ENCODE data around the gene ERGIC1. TPM values are rescaled to one million over a fixed set of nuclear protein-coding genes. Genes with fewer than 3 reads are reported as not detected.

ERGIC1 gene
- total RNA-seq, 4 donors from 2014 or later, result 60.9 to 123 (median 99.3) TPM

DNA sequence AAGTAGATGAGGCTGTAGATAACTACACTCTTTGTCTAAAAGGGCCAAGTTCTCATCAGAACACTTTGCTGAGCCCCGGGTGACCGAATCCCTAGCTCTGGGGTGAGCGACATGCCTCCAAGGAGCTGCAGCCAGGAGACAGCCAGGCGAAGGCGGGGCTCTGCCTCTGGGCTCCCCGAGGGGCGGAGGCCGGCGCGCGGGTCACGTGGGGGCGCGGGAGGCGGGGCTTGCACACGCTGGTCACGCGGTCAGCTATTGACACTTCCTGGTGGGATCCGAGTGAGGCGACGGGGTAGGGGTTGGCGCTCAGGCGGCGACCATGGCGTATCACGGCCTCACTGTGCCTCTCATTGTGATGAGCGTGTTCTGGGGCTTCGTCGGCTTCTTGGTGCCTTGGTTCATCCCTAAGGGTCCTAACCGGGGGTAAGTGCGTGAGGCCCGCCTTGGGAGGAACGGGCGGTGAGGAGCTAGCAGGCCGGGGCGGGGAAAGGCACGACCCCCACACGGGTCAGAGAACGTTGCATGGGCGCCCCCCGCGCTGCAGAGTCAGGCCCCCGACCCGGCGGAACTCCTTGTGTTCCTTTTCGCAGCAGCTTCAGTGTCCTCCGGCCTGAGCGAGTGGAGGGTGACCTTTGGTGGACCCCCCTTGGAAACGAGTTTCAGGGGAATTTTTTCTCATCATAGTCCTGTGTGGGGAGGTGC lies 149.6 kb downstream of the ERGIC1 start, which contains the start of gene ATP6V0E1:
Gene ATP6V0E1, plus strand, starts transcription at position 230 of the 702 bp plus-strand sequence. Its CDS starts 90 bp downstream, at position 320.
- Histone ChIP-seq H3K4me3 (peak within 1 kb of the TSS; percentile 54 to 99 (median 72)), H3K27me3 (no peaks in the 10 kb centered on the region), H3K4me1 (peaks cover 0 to 37% (median 17%) of the 10 kb centered on the region in 4 donors), H3K36me3 (peaks cover 0 to 24% (median 0%) of the 10 kb centered on the region in 3 donors), H3K27ac (peak within 1 kb of the TSS; percentile 89 to 100 (median 95)), H3K9me3 (no peaks in the 10 kb centered on the region)
- DNase-seq (ENCODE audit: low spot score in 2 of 2), result peak; percentile 93 to 94
- 0 to 1% methylated on average over 16 to 40 of the region's 49 CpGs for WGBS, 2 donors
- TF ChIP-seq, protein P1, sequence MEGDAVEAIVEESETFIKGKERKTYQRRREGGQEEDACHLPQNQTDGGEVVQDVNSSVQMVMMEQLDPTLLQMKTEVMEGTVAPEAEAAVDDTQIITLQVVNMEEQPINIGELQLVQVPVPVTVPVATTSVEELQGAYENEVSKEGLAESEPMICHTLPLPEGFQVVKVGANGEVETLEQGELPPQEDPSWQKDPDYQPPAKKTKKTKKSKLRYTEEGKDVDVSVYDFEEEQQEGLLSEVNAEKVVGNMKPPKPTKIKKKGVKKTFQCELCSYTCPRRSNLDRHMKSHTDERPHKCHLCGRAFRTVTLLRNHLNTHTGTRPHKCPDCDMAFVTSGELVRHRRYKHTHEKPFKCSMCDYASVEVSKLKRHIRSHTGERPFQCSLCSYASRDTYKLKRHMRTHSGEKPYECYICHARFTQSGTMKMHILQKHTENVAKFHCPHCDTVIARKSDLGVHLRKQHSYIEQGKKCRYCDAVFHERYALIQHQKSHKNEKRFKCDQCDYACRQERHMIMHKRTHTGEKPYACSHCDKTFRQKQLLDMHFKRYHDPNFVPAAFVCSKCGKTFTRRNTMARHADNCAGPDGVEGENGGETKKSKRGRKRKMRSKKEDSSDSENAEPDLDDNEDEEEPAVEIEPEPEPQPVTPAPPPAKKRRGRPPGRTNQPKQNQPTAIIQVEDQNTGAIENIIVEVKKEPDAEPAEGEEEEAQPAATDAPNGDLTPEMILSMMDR (IDR thresholded peaks at IDR 0.05), result no peak
- TF ChIP-seq POLR2A (IDR thresholded peaks at IDR 0.05), result peak; percentile 93
- TF ChIP-seq EP300 (IDR thresholded peaks at IDR 0.05), result peak; percentile 84 to 97

DNA sequence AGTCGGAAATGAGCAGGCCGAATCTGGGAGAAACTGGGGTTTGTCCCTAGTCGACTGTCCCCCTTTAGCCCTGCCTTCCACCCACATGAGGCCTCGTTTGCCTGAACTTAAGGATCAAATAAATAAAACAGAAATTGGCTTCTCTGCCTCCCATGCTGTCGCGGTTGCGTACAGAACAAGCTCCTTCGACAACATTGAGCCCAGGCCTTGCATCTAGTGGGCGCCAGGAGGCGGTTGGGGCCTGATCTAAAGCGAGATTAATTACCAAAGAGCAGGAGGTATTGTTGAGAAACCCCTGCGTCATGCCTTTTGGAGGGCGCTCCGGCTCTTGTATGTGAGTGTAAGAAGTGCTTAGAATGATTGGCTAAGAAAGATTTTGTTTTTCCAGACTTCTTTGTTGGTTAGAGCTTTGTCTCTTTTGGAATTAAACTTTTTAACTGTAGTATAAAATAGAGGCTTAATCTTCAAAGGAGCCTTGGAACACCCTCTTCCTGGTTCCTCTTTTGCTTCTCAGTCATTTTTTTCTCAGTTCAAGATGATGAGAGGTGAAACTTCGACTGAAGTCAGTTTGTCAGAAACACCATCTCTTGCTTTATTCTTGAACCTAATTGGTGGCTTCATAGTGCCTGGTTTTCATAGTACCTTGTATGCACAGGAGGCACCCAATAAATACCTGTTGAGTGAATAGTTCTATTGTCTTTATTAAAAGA lies 150.3 kb downstream of the ERGIC1 start:
- peak overlapping the region; percentile 89 to 100 (median 95) for H3K27ac ChIP-seq
- H3K27me3 ChIP-seq, result no peaks in the 10 kb centered on the region
- no peaks in the 10 kb centered on the region for H3K9me3 ChIP-seq
- peaks cover 0 to 41% (median 17%) of the 10 kb centered on the region in 4 donors for H3K4me1 ChIP-seq
- peak overlapping the region; percentile 54 to 99 (median 72) for H3K4me3 ChIP-seq
- peaks cover 0 to 24% (median 0%) of the 10 kb centered on the region in 3 donors for H3K36me3 ChIP-seq
- 2% methylated on average over 15 of the region's 15 CpGs for WGBS, 2 donors
- TF ChIP-seq POLR2A (IDR thresholded peaks at IDR 0.05) (peak in 1 of 2 donors; percentile 36), EP300 (IDR thresholded peaks at IDR 0.05) (peak; percentile 9 to 45)
- TF ChIP-seq, protein P1 (IDR thresholded peaks at IDR 0.05), result peak in 4 of 5 experiments; percentile 24 to 54 (median 38)
- DNase-seq (ENCODE audit: low spot score in 2 of 2), result peak; percentile 56 to 78

DNA sequence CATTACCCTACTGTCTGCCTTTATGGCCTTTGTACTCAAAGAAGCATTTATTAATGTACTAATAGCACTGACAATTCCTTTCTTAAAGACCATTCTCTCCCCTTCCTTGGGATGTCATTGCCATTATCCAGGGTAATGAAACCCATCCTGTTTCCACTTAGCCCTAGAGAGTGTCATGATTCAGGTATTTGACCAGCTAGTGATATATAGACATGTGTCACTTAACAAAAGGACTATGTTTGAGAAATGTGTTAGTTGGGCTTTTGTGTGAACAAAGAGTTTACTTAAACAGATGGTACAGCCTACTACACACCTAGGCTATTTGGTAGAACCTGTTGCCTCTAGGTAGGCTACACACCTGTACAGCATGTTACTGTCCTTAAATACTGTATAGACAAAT lies 151.5 kb downstream of the ERGIC1 start:
- H3K27me3 ChIP-seq, result no peaks in the 10 kb centered on the region
- peak overlapping the region in 2 of 4 donors; percentile 46 to 100 for H3K27ac ChIP-seq
- H3K9me3 ChIP-seq, result no peaks in the 10 kb centered on the region
- TF ChIP-seq, protein P1 (IDR thresholded peaks at IDR 0.05), result no peak
- TF ChIP-seq EP300 (IDR thresholded peaks at IDR 0.05) (no peak), POLR2A (IDR thresholded peaks at IDR 0.05) (no peak)
- DNase-seq (ENCODE audit: low spot score in 2 of 2), result no peak
- peaks cover 0 to 24% (median 0%) of the 10 kb centered on the region in 3 donors for H3K36me3 ChIP-seq
- H3K4me1 ChIP-seq, result peaks cover 0 to 41% (median 17%) of the 10 kb centered on the region in 4 donors
- H3K4me3 ChIP-seq, result peak overlapping the region in 1 of 4 donors; percentile 99

DNA sequence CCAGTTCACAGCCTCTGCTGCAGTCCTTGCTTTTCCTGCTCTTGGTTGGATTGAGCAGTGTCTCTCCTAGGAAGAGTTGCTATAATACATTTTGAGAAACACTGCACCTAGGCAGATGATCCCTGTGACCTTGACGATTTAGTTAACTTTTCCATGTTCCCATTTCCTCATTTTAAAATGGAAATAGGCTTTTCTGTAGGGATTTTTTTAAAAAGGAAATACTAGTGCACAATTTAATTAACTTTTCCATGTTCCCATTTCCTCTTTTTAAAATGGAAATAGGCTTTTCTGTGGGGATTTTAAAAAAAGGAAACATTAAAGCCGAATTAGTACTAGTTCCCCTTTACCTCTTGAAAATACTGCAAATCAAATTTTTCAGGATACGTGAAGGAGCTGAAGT lies 154.2 kb downstream of the ERGIC1 start:
- Histone ChIP-seq H3K4me3 (no peak overlapping the region), H3K9me3 (no peaks in the 10 kb centered on the region), H3K27me3 (no peaks in the 10 kb centered on the region), H3K4me1 (peaks cover 0 to 38% (median 11%) of the 10 kb centered on the region in 4 donors), H3K27ac (no peak overlapping the region), H3K36me3 (peaks cover 0 to 36% (median 0%) of the 10 kb centered on the region in 3 donors)
- TF ChIP-seq POLR2A (IDR thresholded peaks at IDR 0.05) (no peak), EP300 (IDR thresholded peaks at IDR 0.05) (no peak)
- TF ChIP-seq, protein P1 (IDR thresholded peaks at IDR 0.05), result no peak
- 72 to 76% methylated on average over 3 of the region's 3 CpGs for WGBS, 2 donors
- no peak for DNase-seq (ENCODE audit: low spot score in 2 of 2)

Data from tibial nerve (tissue), 4 donors.